Astrocyte (in vitro differentiated cells and primary cell): ENCODE results near the gene FBLN2. TPM values are rescaled to one million over a fixed set of nuclear protein-coding genes. Genes with fewer than 3 reads are reported as not detected.

Experiments
- DNase-seq: peaks from one replicate; pipeline ENCODE4 v3.0.0-alpha.2; 2010; ENCODE audit warnings: low read depth
- FAIRE-seq: peaks from 2 replicates; lab custom pipeline; 2011; peaks lifted over from hg19 to GRCh38; lab: Jason Lieb, UNC
- H2AFZ ChIP-seq: 2 replicates; pipeline ENCODE4 v1.6.0; 2012; ENCODE audit warnings: low read depth, low read length, inconsistent platforms
- H3K27ac ChIP-seq: 2 replicates; pipeline ENCODE4 v1.5.1; 2011; ENCODE audit warnings: low read depth, low read length, inconsistent platforms
- H3K27me3 ChIP-seq: 2 replicates; pipeline ENCODE4 v1.6.0; 2011; ENCODE audit warnings: low read length, inconsistent platforms; ENCODE audit not compliant: insufficient read depth
- H3K36me3 ChIP-seq: 2 replicates; pipeline ENCODE4 v1.5.1; 2011; ENCODE audit warnings: low read length, inconsistent platforms; ENCODE audit not compliant: insufficient read depth
- H3K4me1 ChIP-seq: 2 replicates; pipeline ENCODE4 v1.5.1; 2011; ENCODE audit warnings: low read length, inconsistent platforms; ENCODE audit not compliant: insufficient read depth
- H3K4me2 ChIP-seq: 2 replicates; pipeline ENCODE4 v1.6.0; 2012; ENCODE audit warnings: low read length, inconsistent platforms
- H3K4me3 ChIP-seq: 2 replicates; pipeline ENCODE4 v1.5.1; 2011; ENCODE audit warnings: low read depth, mild to moderate bottlenecking, low read length, inconsistent platforms; ENCODE audit not compliant: insufficient read depth
- H3K79me2 ChIP-seq: 2 replicates; pipeline ENCODE4 v1.6.0; 2012; ENCODE audit warnings: mild to moderate bottlenecking, low read length, inconsistent platforms; ENCODE audit not compliant: insufficient read depth
- H3K9ac ChIP-seq: 2 replicates; pipeline ENCODE4 v1.6.0; 2012; ENCODE audit warnings: mild to moderate bottlenecking, low read length, inconsistent platforms
- H3K9me3 ChIP-seq: 2 replicates; pipeline ENCODE4 v1.5.1; 2012; ENCODE audit warnings: low read depth, mild to moderate bottlenecking, low read length, inconsistent platforms; ENCODE audit not compliant: insufficient read depth
- H4K20me1 ChIP-seq: 2 replicates; pipeline ENCODE4 v1.6.0; 2012; ENCODE audit warnings: low read length, inconsistent platforms; ENCODE audit not compliant: insufficient read depth
- H3K27ac Mint-ChIP-seq: one replicate; pipeline ENCODE4 v1.8.0; 2021; ENCODE audit warnings: mild to moderate bottlenecking, mixed read lengths; ENCODE audit not compliant: unreplicated experiment
- H3K27me3 Mint-ChIP-seq: one replicate; pipeline ENCODE4 v1.8.0; 2021; ENCODE audit warnings: low read depth, mixed read lengths; ENCODE audit not compliant: unreplicated experiment
- H3K36me3 Mint-ChIP-seq: one replicate; pipeline ENCODE4 v1.8.0; 2021; ENCODE audit warnings: low read depth, mixed read lengths; ENCODE audit not compliant: unreplicated experiment
- H3K4me1 Mint-ChIP-seq: one replicate; pipeline ENCODE4 v1.8.0; 2021; ENCODE audit warnings: low read depth, mixed read lengths; ENCODE audit not compliant: unreplicated experiment
- H3K4me3 Mint-ChIP-seq: one replicate; pipeline ENCODE4 v1.8.0; 2021; ENCODE audit warnings: mild to moderate bottlenecking, moderate library complexity, mixed read lengths; ENCODE audit not compliant: unreplicated experiment
- H3K9me3 Mint-ChIP-seq: one replicate; pipeline ENCODE4 v1.8.0; 2021; ENCODE audit warnings: mild to moderate bottlenecking, mixed read lengths; ENCODE audit not compliant: unreplicated experiment
- EZH2 ChIP-seq: IDR thresholded peaks from 2 replicates; pipeline ENCODE4 v1.6.1; 2012; ENCODE audit warnings: mild to moderate bottlenecking, low read length, inconsistent platforms; ENCODE audit not compliant: insufficient read depth
- total RNA-seq: library from RNA; stranded (reverse); gene quantifications from 2 replicates; pipeline ENCODE4 v1.2.1, GENCODE V29; 2021
- TF ChIP-seq, protein P1 (sequence below): IDR thresholded peaks from 2 replicates; pipeline ENCODE4 v1.5.1; 2011; ENCODE audit warnings: low read depth, mild to moderate bottlenecking, inconsistent platforms, low read length, moderate library complexity; ENCODE audit not compliant: insufficient read depth

The FBLN2 gene
- total RNA-seq, 1 donor from 2014 or later, result 36.6 TPM

DNA sequence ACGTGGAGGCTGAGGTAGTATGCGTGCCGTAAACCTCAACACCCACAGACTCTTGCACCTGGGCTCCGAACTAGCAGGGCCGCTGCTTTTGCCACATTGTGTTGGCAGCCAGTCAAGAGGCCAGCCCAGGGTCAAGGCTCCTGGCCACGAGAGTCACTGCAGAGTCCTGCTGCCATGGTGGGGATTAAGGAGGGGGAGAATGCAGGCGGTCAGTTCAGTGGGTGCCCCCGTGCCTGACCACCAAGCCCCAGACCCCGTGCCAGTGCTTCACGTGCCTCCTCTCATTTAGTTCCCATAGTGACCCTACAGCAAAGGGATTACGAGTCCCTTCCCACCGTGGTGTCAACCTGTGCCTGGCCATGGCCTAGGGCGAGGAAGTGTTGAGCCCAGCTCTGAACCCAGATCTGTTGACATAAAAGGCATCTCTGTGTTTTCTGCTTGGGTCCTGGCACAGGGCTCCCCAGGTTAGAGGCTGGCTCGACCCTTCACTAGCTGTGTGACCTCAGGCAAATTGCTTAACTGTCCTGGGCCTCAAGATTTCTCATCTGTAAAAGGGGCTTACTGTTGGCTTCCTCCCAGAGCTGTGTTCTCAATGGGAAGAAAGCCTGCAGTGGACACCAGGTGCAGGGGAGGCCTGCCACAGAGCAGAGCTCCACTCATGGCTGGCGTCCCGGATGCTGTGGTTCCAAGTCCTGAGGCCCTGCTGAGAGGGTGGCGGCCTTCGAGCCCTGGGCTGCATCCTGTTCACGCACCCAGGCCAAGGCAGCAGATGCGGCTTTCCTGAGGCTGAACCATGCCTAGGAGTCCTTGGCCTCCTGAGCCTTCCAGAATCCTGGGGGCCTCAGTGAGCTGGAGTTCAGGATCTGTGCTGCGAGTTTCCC, 32.8 kb downstream of the FBLN2 start:
- no peaks in the 10 kb centered on the region for H3K9me3 ChIP-seq
- no peaks in the 10 kb centered on the region for H3K27me3 ChIP-seq
- no peaks in the 10 kb centered on the region for H3K36me3 ChIP-seq
- H3K4me1 Mint-ChIP-seq, result peaks cover 20% of the 10 kb centered on the region
- H3K4me1 ChIP-seq, result no peaks in the 10 kb centered on the region
- H3K27ac Mint-ChIP-seq, result no peak overlapping the region
- H3K4me3 ChIP-seq, result no peak overlapping the region
- H3K4me3 Mint-ChIP-seq, result no peak overlapping the region
- peaks cover 2% of the 10 kb centered on the region for H3K27me3 Mint-ChIP-seq
- H3K36me3 Mint-ChIP-seq, result no peaks in the 10 kb centered on the region
- H3K9ac ChIP-seq, result no peak overlapping the region
- no peak overlapping the region for H3K4me2 ChIP-seq
- H3K9me3 Mint-ChIP-seq, result no peaks in the 10 kb centered on the region
- H3K27ac ChIP-seq, result no peak overlapping the region
- TF ChIP-seq EZH2, result no peak
- TF ChIP-seq, protein P1, sequence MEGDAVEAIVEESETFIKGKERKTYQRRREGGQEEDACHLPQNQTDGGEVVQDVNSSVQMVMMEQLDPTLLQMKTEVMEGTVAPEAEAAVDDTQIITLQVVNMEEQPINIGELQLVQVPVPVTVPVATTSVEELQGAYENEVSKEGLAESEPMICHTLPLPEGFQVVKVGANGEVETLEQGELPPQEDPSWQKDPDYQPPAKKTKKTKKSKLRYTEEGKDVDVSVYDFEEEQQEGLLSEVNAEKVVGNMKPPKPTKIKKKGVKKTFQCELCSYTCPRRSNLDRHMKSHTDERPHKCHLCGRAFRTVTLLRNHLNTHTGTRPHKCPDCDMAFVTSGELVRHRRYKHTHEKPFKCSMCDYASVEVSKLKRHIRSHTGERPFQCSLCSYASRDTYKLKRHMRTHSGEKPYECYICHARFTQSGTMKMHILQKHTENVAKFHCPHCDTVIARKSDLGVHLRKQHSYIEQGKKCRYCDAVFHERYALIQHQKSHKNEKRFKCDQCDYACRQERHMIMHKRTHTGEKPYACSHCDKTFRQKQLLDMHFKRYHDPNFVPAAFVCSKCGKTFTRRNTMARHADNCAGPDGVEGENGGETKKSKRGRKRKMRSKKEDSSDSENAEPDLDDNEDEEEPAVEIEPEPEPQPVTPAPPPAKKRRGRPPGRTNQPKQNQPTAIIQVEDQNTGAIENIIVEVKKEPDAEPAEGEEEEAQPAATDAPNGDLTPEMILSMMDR, result no peak
- FAIRE-seq (no peak), DNase-seq (peak; percentile 20)
- peaks cover 9% of the 10 kb centered on the region for H4K20me1 ChIP-seq
- H3K79me2 ChIP-seq, result no peaks in the 10 kb centered on the region
- no peak overlapping the region for H2AFZ ChIP-seq

GRCh38 chr3:13582366-13583250, 33.7 kb downstream of the FBLN2 start:
- no peak overlapping the region for H3K4me2 ChIP-seq
- Mint-ChIP-seq H3K36me3 (no peaks in the 10 kb centered on the region), H3K27me3 (peaks cover 2% of the 10 kb centered on the region), H3K4me1 (peaks cover 20% of the 10 kb centered on the region), H3K4me3 (no peak overlapping the region), H3K9me3 (no peaks in the 10 kb centered on the region), H3K27ac (peak overlapping the region; percentile 44)
- no peak overlapping the region for H3K9ac ChIP-seq
- TF ChIP-seq, protein P1, result no peak
- no peak for TF ChIP-seq EZH2
- peaks cover 9% of the 10 kb centered on the region for H4K20me1 ChIP-seq
- no peaks in the 10 kb centered on the region for H3K9me3 ChIP-seq
- no peaks in the 10 kb centered on the region for H3K36me3 ChIP-seq
- FAIRE-seq, result no peak
- no peak overlapping the region for H3K27ac ChIP-seq
- no peak for DNase-seq
- no peaks in the 10 kb centered on the region for H3K4me1 ChIP-seq
- H3K27me3 ChIP-seq, result no peaks in the 10 kb centered on the region
- H3K4me3 ChIP-seq, result no peak overlapping the region
- no peak overlapping the region for H2AFZ ChIP-seq
- no peaks in the 10 kb centered on the region for H3K79me2 ChIP-seq
